Kidney (tissue), 14 donors: ENCODE measurements around the gene GNAI3. TPM values are rescaled to one million over a fixed set of nuclear protein-coding genes. Genes with fewer than 3 reads are reported as not detected.

Experiments used
- DNase-seq, 5 donors: peaks; one replicate each; pipeline ENCODE4 v3.0.0-alpha.2; 2013 to 2020
- FAIRE-seq: peaks from 2 replicates; lab custom pipeline; 2012; peaks lifted over from hg19 to GRCh38; lab: Jason Lieb, UNC
- H3K27ac ChIP-seq, 2 donors: one replicate each; pipeline ENCODE4 v1.7.0; 2013; ENCODE audit warnings: low read depth in 2 of 2, low read length in 2 of 2, inconsistent platforms in 1 of 2
- H3K27me3 ChIP-seq: one replicate; pipeline ENCODE4 v1.7.1; 2013; ENCODE audit warnings: low read length, inconsistent platforms; ENCODE audit not compliant: control insufficient read depth, insufficient read depth
- H3K36me3 ChIP-seq, 3 donors: one replicate each; pipeline versions ENCODE4 v1.7.0 to v1.7.1; 2013; ENCODE audit warnings: low read length in 3 of 3, control low read depth in 1 of 3, inconsistent platforms in 1 of 3; ENCODE audit not compliant: insufficient read depth in 3 of 3, control insufficient read depth in 2 of 3
- H3K4me1 ChIP-seq, 3 donors: one replicate each; pipeline versions ENCODE4 v1.7.0 to v1.7.1; 2013; ENCODE audit warnings: low read length in 3 of 3, inconsistent platforms in 1 of 3, low read depth in 1 of 3; ENCODE audit not compliant: control insufficient read depth in 2 of 3, insufficient read depth in 2 of 3
- H3K4me3 ChIP-seq, 3 donors: one replicate each; pipeline versions ENCODE4 v1.7.0 to v1.8.1; 2013; ENCODE audit warnings: low read length in 3 of 3, control low read depth in 1 of 3, inconsistent platforms in 1 of 3
- H3K9ac ChIP-seq, 3 donors: one replicate each; pipeline versions ENCODE4 v1.7.0 to v1.7.1; 2013; ENCODE audit warnings: low read length in 3 of 3, control low read depth in 1 of 3, inconsistent platforms in 1 of 3
- H3K9me3 ChIP-seq, 3 donors: one replicate each; pipeline versions ENCODE4 v1.7.0 to v1.7.1; 2013; ENCODE audit warnings: low read length in 3 of 3, control low read depth in 1 of 3, inconsistent platforms in 1 of 3; ENCODE audit not compliant: control insufficient read depth in 2 of 3, insufficient read depth in 1 of 3
- intact Hi-C: fragments of 100-400 bp; cut with DNase I; formaldehyde crosslinking; loops from one replicate; pipeline ENCODE4 v1.11.1; 2022
- polyA plus RNA-seq: library from polyadenylated mRNA; stranded (reverse); fragments of 350-450 nt; fragmentation: Illumina TruSeq; extraction: RNeasy Lipid Tissue Mini Kit (QIAGEN cat#74804); gene quantifications from one replicate; pipeline ENCODE4 v1.2.3, GENCODE V29; 2014; ENCODE audit warnings: low read depth, low replicate concordance; ENCODE audit not compliant: insufficient read depth
- total RNA-seq: library from RNA; stranded (reverse); fragmentation: NEBNext Ultra II Directional; extraction: Animal tissue kit (Norgen Biotek cat#: 25700); gene quantifications from one replicate; pipeline ENCODE4 v1.2.1, GENCODE V29; 2021
- TF ChIP-seq, protein P1 (sequence below): IDR thresholded peaks from 3 replicates; pipeline ENCODE4 v1.5.1; 2012; ENCODE audit warnings: mild to moderate bottlenecking, moderate library complexity, borderline replicate concordance; ENCODE audit not compliant: insufficient read depth; ENCODE audit errors: extremely low read depth
- donor health status: control.
- donor health status: control.
- donor health status: control.
- donor health status: control.
- donor health status: control.
- donor health status: DM: yes; HTN: yes; CAD: no.
- donor health status: Normal renal cell carcinoma (clear cell type).

The GNAI3 gene
- total and polyA plus RNA-seq, 2 donors from 2014 or later = 4.2 to 8.0 TPM

DNA sequence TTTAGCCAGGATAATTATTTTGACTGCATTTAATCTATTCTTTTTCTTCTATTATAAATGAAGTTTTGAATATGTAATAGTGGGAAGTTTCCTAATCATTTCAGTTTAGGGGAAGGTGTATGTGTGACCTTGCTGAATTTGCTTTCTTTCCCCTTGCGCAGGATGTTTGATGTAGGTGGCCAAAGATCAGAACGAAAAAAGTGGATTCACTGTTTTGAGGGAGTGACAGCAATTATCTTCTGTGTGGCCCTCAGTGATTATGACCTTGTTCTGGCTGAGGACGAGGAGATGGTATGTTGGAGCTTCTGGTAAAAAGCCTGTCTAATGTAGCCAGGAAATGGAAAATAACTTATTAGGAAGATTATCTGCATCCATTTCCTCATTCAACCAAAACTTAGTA lies 37.6 kb downstream of the GNAI3 start:
- TF ChIP-seq, protein P1, sequence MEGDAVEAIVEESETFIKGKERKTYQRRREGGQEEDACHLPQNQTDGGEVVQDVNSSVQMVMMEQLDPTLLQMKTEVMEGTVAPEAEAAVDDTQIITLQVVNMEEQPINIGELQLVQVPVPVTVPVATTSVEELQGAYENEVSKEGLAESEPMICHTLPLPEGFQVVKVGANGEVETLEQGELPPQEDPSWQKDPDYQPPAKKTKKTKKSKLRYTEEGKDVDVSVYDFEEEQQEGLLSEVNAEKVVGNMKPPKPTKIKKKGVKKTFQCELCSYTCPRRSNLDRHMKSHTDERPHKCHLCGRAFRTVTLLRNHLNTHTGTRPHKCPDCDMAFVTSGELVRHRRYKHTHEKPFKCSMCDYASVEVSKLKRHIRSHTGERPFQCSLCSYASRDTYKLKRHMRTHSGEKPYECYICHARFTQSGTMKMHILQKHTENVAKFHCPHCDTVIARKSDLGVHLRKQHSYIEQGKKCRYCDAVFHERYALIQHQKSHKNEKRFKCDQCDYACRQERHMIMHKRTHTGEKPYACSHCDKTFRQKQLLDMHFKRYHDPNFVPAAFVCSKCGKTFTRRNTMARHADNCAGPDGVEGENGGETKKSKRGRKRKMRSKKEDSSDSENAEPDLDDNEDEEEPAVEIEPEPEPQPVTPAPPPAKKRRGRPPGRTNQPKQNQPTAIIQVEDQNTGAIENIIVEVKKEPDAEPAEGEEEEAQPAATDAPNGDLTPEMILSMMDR = no peak
- no peak for DNase-seq
- H3K9ac ChIP-seq = no peak overlapping the region

DNA sequence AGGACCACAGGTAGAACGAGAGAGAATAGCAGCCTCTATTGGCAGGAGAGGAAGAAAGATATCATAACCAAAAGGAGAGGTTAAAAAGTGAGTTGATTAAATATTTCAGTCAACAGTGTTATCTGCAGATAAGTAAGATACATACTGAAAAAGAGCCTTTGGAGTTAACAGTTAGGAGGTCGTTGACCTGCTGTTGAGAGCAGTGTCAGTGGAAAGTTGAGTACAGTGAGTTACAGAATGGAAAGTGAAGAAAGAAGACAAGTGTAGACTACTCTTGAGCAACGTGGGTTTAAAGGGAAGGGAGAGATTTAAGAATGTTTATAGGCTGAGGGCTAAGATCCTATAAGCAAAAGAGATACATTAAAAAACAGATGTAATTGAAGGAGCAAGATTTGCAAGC lies 40.8 kb downstream of the GNAI3 start:
- FAIRE-seq (no peak), DNase-seq (no peak)
- TF ChIP-seq, protein P1 = no peak
- Histone ChIP-seq H3K27ac (no peak overlapping the region), H3K27me3 (no peaks in the 10 kb centered on the region), H3K4me1 (peaks cover 0 to 4% (median 0%) of the 10 kb centered on the region in 3 donors), H3K36me3 (peaks cover 24 to 37% (median 26%) of the 10 kb centered on the region in 3 donors), H3K9me3 (no peaks in the 10 kb centered on the region), H3K9ac (no peak overlapping the region), H3K4me3 (no peak overlapping the region)
- intact Hi-C loops = no loop called here

More for the DNA sequence above, 37.6 kb downstream of the GNAI3 start:
- no peak overlapping the region for H3K27ac ChIP-seq
- no peaks in the 10 kb centered on the region for H3K27me3 ChIP-seq
- no peak for FAIRE-seq
- H3K36me3 ChIP-seq = peaks cover 14 to 42% (median 22%) of the 10 kb centered on the region in 3 donors
- no peaks in the 10 kb centered on the region for H3K9me3 ChIP-seq
- intact Hi-C loops = no loop called here
- H3K4me3 ChIP-seq = no peak overlapping the region
- H3K4me1 ChIP-seq = no peaks in the 10 kb centered on the region

DNA sequence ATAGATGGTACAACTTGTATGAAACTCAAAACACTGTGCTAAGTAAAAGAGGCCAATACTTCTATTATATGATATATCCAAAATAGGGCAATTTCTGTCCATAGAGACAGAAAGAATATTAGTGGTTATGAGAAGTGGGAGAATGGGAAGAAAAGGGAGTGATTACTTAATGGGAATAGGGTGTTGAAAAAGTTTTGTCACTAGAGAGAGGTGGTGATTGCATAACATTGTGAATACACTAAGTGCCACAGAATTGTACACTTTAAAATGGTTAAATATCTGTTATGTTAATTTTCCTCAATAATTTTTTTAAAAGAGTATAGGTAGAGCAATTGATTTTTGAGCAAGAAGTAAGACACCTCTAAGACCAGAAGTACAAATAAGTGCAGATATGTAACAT lies 41.3 kb downstream of the GNAI3 start:
- DNase-seq (no peak), FAIRE-seq (no peak)
- TF ChIP-seq, protein P1 = no peak
- H3K9ac ChIP-seq = no peak overlapping the region
- intact Hi-C loops = no loop called here
- H3K4me1 ChIP-seq = peaks cover 0 to 4% (median 0%) of the 10 kb centered on the region in 3 donors
- H3K9me3 ChIP-seq = no peaks in the 10 kb centered on the region
- no peak overlapping the region for H3K4me3 ChIP-seq
- peaks cover 20 to 32% (median 23%) of the 10 kb centered on the region in 3 donors for H3K36me3 ChIP-seq
- no peaks in the 10 kb centered on the region for H3K27me3 ChIP-seq
- no peak overlapping the region for H3K27ac ChIP-seq

DNA sequence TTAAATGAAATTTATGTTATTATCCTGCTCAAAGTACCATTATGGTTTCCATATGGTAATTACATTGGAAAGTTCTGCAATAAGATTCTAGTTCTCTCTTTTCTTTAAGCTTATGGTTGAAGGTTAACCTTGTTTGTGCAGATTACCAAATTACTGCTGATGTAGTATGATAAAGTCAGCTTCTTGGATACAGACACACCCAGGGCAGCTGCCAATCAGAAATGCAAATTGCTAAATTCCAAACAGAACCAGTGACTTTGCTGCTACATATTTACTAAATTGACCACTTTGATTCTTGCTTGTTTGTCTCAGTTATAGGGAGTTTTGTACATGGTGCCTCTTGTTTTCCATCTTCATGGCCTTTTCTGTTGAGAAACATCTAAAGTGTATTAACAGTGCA lies 44.5 kb downstream of the GNAI3 start:
- intact Hi-C loops = no loop called here
- TF ChIP-seq, protein P1 = no peak
- no peak overlapping the region for H3K9ac ChIP-seq
- no peaks in the 10 kb centered on the region for H3K9me3 ChIP-seq
- DNase-seq (no peak), FAIRE-seq (no peak)
- H3K4me1 ChIP-seq = peaks cover 0 to 5% (median 4%) of the 10 kb centered on the region in 3 donors
- H3K36me3 ChIP-seq = peaks cover 7 to 16% (median 9%) of the 10 kb centered on the region in 3 donors
- H3K27ac ChIP-seq = no peak overlapping the region
- no peak overlapping the region for H3K4me3 ChIP-seq
- H3K27me3 ChIP-seq = no peaks in the 10 kb centered on the region
